ENCODE measurements around the gene PRCP.
A peak's percentile ranks its signal among the peaks of the same experiment; 100 is the strongest.
"Not testable (repeated sequence)": the region's sequence is repeated elsewhere in the genome, so short reads cannot be mapped to it uniquely, and the experiment has no call there.

PRCP gene

GRCh38 chr11:82900277-82901164 lies at the start of gene PRCP:
Gene PRCP, minus strand, starts transcription at chr11:82900430. Its CDS starts 28 bp downstream, at chr11:82900402.
- DNase-seq = peak; percentile 85

DNA sequence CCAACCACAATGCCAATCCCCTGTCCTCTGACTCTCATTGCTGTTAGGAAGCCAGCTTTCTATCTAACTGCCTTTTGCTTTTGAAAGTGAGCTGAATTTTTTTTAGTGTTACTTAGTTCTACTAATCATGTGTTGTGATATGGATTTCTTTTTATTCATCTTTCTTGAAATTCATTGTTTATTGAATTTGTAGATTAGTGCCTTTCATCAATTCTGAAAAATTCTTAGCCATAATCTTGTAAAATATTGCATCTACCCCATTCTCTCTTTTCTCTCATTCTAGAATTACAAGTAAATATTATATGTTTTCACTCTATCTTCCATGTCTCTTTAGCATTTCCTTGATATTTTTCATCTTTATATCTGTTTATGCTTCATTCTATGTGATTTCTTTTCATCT lies 49.1 kb upstream of the PRCP start:
- no peak for DNase-seq

DNA sequence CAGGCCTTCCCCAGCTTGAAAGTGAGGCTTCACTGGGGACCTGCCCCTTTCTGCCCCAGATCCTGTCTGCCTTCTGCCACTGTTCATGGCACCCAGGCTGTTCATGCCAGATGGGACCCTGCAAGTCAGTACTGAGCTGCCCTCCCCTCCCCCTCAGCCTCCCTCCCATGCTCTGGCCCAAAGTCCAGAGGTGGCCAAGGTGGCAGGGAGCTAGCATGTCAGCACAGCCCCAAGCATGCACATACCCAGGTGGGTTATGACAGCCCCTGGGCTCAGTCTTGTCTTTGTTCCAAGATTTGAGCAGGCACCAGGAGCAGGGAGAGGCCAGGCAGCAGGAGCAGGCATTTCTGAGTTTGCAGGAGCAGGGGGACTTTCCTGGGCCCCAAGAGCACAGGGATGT lies 45.5 kb upstream of the PRCP start:
- DNase-seq = no peak

DNA sequence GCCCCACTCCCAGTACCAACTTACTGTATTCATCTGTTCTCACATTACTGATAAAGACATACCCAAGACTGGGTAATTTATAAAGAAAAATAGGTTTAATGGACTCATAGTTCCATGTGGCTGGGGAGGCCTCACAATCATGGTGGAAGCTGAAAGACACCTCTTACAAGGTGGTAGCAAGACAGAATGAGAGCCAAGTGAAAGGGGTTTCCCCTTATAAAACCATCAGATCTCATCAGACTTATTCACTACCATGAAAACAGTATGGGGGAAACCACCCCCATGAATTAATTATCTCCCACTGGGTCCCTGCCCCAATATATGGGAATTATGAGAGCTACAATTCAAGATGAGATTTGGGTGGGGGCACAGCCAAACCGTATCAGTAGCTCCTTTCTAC lies 44.8 kb upstream of the PRCP start:
- not testable (repeated sequence) for DNase-seq

DNA sequence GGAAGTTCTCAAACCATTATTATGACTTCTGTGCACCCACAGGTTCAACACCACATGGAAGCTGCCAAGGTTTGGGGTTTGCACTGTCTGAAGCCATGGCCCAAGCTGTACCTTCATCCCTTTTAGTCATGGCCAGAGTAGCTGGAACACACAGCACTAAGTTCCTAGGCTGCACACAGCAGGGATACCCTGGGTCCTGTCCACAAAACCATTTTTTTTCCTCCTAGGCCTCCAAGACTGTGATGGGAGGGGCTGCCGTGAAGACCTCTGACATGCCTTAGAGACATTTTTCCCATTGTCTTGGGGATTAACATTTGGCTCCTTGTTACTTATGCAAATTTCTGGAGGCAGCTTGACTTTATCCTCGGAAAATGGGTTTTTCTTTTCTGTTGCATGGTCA lies 44.0 kb upstream of the PRCP start:
- DNase-seq = no peak

GRCh38 chr11:82943430-82943829 lies 43.2 kb upstream of the PRCP start:
- DNase-seq = not testable (repeated sequence)

- DNase-seq = no peak
Measured at GRCh38 chr11:82942376-82942775, 42.1 kb upstream of the PRCP start.

DNA sequence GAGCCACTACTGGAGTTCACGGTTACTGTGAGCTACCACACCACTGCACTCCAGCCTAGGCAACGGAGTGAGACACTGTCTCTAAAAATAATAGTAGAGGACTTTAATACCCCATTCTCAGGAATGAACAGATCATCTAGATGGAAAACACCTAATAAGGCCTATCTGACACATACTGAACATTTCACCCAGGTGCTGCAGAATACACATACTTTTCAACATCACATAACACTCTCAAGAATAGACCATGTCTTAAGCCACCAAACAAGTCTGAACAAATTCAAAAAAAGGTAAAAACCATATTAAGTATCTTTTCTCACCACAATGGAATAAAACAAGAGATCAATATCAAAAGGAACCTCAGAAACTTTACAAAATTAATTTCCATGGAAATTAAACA lies 39.2 kb upstream of the PRCP start:
- DNase-seq = no peak

DNA sequence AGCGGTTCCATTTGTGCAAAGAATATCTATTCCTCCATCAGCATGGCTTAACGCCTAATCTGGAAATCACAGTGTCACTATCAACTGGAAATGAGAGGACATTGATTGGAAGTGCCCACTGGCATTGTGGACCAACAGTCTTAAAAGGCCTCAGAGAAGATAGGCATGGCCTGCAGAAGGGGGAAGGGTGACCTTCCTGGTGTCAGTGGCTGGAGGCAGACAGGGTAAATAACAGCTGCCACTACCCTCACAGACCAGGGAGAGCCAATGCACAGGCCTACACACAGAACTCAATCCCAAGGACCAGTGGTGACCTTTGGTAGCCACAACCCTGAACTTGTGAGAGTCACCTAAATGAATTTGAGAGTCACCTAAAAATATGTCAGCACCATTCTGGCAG lies 37.3 kb upstream of the PRCP start:
- no peak for DNase-seq

DNA sequence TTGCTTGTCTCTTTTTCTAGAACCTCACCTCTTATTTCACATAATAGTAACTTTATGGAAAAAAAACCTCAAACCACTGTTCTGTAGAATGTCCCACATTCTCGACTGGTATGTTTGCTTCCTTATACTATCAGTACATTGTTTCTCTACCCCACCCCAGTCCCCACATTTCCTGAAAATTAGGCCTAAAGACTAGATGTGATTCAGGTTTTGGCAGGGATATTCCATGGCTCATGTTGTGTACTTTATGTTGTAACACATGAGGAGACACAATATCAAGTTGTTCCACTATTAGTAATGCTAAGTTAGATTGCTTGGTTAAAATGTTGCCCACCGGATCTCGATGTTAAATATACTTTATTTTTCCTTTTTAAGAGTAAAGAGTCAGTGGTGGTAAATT lies 36.0 kb upstream of the PRCP start:
- peak; percentile 30 for DNase-seq

- no peak for DNase-seq
Measured at GRCh38 chr11:82932564-82932963, 32.3 kb upstream of the PRCP start.

GRCh38 chr11:82930734-82931133 lies 30.5 kb upstream of the PRCP start:
- no peak for DNase-seq

DNA sequence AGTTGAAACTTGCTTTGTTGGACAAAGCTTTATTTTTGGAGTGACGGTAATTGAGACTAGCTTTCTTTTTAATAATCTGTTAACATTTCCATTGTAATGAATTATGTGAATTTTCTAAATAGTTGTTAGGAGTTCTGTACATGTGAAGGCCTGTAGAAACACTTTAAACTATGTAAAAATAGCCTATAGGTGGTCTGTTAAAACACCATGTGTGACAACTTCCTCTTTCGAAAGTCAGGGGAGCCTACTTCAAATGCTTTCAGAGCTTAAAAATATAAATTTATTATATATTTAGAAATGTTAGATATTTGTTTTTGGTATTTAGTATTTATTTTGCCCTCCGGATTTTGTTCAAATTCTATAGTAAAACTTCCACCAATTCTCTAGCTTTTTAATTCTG lies 30.0 kb upstream of the PRCP start:
- no peak for DNase-seq

DNA sequence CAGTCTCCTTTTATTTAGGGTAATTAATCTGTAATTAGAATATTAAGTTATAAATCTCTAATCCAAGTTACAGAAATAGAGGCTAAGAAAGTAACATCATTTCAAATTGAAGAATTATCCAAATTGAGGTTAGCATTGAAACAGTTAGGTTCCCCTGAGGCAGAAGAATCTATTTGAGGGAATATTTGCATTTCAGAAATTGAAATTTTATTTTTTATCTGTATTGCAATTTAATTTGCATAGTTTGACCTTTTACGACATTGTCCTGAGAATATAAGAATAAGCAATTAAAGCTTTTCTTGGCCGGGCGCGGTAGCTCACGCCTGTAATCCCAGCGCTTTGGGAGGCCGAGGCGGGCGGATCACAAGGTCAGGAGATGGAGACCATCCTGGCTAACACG lies 28.9 kb upstream of the PRCP start:
- no peak for DNase-seq

GRCh38 chr11:82927264-82927880 lies 27.1 kb upstream of the PRCP start:
- peak; percentile 57 for DNase-seq

GRCh38 chr11:82924522-82925224 lies 24.4 kb upstream of the PRCP start:
- DNase-seq = no peak

DNA sequence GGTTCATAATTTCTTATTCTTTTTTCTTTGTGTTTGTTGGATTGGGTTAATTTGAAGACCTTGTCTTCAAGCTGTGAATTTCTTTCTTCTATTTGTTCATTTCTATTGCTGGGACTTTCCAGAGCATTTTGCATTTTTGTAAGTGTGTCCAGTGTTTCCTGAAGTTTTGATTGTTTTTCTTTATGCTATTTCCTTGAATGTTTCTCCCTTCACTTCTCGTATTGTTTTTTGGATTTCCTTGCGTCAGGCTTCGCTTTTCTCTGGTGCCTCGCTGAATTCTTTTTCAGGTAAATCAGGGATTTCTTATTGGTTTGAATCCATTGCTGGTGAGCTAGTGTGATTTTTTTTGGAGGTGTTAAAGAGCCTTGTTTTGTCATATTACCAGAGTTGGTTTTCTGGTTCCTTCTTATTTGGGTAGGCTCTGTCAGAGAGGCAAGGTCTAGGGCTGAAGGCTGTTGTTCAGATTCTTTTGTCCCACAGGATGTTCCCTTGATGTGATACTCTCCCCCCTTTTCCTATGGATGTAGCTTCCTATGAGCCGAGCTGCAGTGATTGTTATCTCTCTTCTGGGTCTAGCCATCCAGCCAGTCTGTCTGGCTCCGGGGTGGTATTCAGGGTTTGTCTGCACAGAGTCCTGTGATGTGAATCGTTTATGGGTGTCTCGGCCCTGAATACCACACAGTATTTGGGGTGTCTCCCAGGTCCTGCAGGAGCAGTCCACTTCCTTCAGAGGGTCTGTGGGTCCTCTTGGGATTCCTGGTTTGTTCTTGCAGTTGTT lies 22.4 kb upstream of the PRCP start:
- peak; percentile 51 for DNase-seq

- not testable (repeated sequence) for DNase-seq
Measured at GRCh38 chr11:82920227-82920626, 20.0 kb upstream of the PRCP start.

GRCh38 chr11:82919786-82920185 lies 19.6 kb upstream of the PRCP start:
- DNase-seq = not testable (repeated sequence)

DNA sequence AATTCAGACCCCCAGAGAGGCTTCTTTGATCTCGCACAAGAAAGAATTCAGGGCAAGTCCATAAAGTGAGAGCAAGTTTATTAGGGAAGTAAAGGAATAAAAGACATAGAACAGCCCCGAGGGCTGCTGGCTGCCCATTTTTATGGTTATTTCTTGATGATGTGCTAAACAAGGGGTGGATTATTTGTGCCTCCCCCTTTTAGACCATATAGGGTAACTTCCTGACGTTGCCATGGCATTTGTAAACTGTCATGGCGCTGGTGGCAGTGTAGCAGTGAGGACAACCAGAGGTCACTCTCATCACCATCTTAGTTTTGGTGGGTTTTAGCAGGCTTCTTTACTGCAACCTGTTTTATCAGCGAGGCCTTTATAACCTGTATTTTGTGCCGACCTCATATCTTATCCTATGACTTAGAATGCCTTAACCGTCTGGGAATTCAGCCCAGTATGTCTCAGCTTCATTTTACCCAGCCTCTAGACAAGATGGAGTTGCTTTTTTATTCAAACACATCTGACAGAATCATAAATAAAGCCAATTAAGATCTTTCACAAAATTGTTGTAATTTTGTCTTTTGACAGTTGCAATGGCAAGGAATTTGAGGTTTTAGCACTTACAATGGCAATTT lies 8.9 kb upstream of the PRCP start:
- no peak for DNase-seq

DNA sequence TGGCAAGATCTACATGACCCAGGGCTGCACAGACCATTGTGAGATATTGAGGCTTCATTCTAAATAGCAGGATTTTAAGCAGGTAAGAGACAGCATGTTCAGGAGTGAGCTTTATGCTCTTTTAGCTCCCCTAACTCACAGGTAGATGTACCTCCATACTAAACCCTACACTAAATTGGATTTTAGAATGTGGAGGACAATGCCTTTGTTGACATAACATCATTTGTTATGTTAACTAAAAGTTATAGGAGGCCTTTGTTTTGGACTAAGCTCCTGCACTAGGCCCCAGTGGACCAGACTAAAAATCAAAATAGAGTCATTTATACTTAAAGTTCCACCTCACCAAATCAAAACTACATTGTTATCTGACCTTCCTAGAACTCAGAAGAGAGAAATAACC lies 8.1 kb upstream of the PRCP start:
- DNase-seq = no peak

- no peak for DNase-seq
Measured at GRCh38 chr11:82907371-82907770, 7.1 kb upstream of the PRCP start.

GRCh38 chr11:82906931-82907330 lies 6.7 kb upstream of the PRCP start:
- no peak for DNase-seq

Measured in fibroblast of skin of right biceps (primary cell).